Calu3 (cell line): Measurements from ENCODE around the gene RCOR3. TPM values are rescaled to one million over a fixed set of nuclear protein-coding genes. Genes with fewer than 3 reads are reported as not detected.

ENCODE experiments used
- BruUV-seq: library from RNA; stranded (reverse); fragments of 400-500 nt; replicated peaks from 2 replicates; lab custom pipeline; 2021; lab: Mats Ljungman, UMichigan
- CTCF ChIA-PET: fragments of 300-600 bp; sonication (Branson Sonifier 250); formaldehyde crosslinking; loops from one replicate; lab custom pipeline; 2022; ENCODE audit warnings: antibody characterized with exemption; lab: Charles Lee
- DNase-seq: peaks from one replicate; pipeline ENCODE4 v3.0.0; 2022
- H3K27ac Mint-ChIP-seq: one replicate; pipeline ENCODE4 v1.8.0; 2022; ENCODE audit warnings: mixed read lengths; ENCODE audit not compliant: unreplicated experiment
- H3K27me3 Mint-ChIP-seq: one replicate; pipeline ENCODE4 v1.8.0; 2022; ENCODE audit warnings: mixed read lengths; ENCODE audit not compliant: unreplicated experiment
- H3K36me3 Mint-ChIP-seq: one replicate; pipeline ENCODE4 v1.8.0; 2022; ENCODE audit warnings: mild to moderate bottlenecking, moderate library complexity, mixed read lengths; ENCODE audit not compliant: insufficient read depth, unreplicated experiment
- H3K4me1 Mint-ChIP-seq: one replicate; pipeline ENCODE4 v1.8.0; 2022; ENCODE audit warnings: mild to moderate bottlenecking, low read depth, mixed read lengths; ENCODE audit not compliant: unreplicated experiment
- H3K4me3 Mint-ChIP-seq: one replicate; pipeline ENCODE4 v1.8.0; 2022; ENCODE audit warnings: mild to moderate bottlenecking, low read depth, moderate library complexity, mixed read lengths; ENCODE audit not compliant: unreplicated experiment
- H3K9me3 Mint-ChIP-seq: one replicate; pipeline ENCODE4 v1.8.0; 2022; ENCODE audit warnings: low read depth, mixed read lengths; ENCODE audit not compliant: unreplicated experiment
- intact Hi-C: fragments of 100-400 bp; cut with micrococcal nuclease; formaldehyde crosslinking; loops from one replicate; pipeline ENCODE4 v1.10.0; 2022; ENCODE audit not compliant: unreplicated experiment
- total RNA-seq: library from RNA; stranded (reverse); gene quantifications from 2 replicates; pipeline ENCODE4 v1.2.3, GENCODE V29; 2022
- TF ChIP-seq, protein P1 (sequence below): fragments of 200-600 bp; IDR thresholded peaks from one replicate; pipeline ENCODE4 v1.8.0; 2022; ENCODE audit warnings: antibody characterized with exemption; ENCODE audit not compliant: unreplicated experiment

The RCOR3 gene
- total RNA-seq, 1 experiment from 2014 or later = 54.1 TPM

- TF ChIP-seq, protein P1, sequence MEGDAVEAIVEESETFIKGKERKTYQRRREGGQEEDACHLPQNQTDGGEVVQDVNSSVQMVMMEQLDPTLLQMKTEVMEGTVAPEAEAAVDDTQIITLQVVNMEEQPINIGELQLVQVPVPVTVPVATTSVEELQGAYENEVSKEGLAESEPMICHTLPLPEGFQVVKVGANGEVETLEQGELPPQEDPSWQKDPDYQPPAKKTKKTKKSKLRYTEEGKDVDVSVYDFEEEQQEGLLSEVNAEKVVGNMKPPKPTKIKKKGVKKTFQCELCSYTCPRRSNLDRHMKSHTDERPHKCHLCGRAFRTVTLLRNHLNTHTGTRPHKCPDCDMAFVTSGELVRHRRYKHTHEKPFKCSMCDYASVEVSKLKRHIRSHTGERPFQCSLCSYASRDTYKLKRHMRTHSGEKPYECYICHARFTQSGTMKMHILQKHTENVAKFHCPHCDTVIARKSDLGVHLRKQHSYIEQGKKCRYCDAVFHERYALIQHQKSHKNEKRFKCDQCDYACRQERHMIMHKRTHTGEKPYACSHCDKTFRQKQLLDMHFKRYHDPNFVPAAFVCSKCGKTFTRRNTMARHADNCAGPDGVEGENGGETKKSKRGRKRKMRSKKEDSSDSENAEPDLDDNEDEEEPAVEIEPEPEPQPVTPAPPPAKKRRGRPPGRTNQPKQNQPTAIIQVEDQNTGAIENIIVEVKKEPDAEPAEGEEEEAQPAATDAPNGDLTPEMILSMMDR = peak; percentile 92
- no peaks in the 10 kb centered on the region for H3K27me3 Mint-ChIP-seq
- DNase-seq = peak; percentile 77
- BruUV-seq = no TSS peak
- no peaks in the 10 kb centered on the region for H3K36me3 Mint-ChIP-seq
- no peaks in the 10 kb centered on the region for H3K9me3 Mint-ChIP-seq
- CTCF ChIA-PET = no interaction called here
- no peak overlapping the region for H3K4me3 Mint-ChIP-seq
- intact Hi-C loops = loop anchor here (1.0 kb wide), 1 partner anchor 30 kb away; no protein-coding TSS in a partner anchor
- peaks cover 18% of the 10 kb centered on the region for H3K4me1 Mint-ChIP-seq
- H3K27ac Mint-ChIP-seq = no peak overlapping the region
These were observed 93.9 kb downstream of the RCOR3 start for GRCh38 chr1:211352985-211353515.

GRCh38 chr1:211353562-211354212, 94.5 kb downstream of the RCOR3 start:
- H3K27me3 Mint-ChIP-seq = no peaks in the 10 kb centered on the region
- no peaks in the 10 kb centered on the region for H3K36me3 Mint-ChIP-seq
- H3K4me1 Mint-ChIP-seq = peaks cover 16% of the 10 kb centered on the region
- H3K27ac Mint-ChIP-seq = no peak overlapping the region
- no peaks in the 10 kb centered on the region for H3K9me3 Mint-ChIP-seq
- H3K4me3 Mint-ChIP-seq = no peak overlapping the region
- intact Hi-C loops = loop anchor here (1.0 kb wide), 1 partner anchor 30 kb away; no protein-coding TSS in a partner anchor
- no TSS peak for BruUV-seq
- TF ChIP-seq, protein P1 = no peak
- DNase-seq = no peak
- CTCF ChIA-PET = no interaction called here

DNA sequence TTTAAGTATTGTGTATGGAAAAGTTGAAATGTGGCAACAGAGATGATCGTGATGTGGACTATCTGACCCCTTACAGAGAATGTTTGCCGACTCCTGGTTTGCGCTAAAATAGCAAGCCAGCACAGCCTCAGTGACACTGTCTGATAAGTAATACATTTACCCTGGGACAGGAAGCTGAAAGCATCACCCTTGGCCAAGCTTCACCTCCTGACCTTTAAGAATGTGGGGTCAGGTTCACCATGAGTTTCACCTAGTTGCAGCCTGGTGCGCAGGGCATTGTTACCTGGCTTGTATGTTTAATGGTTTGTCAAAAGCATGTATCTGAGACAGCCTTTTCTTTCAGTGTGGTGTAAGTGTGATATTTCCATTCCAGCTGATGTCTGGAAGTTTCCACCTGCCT, 96.7 kb downstream of the RCOR3 start:
- no peak for DNase-seq
- CTCF ChIA-PET = interaction anchor here (0.7 kb wide), 1 partner anchor 45 kb away, joined by 3 read pairs; no protein-coding TSS in a partner anchor
- Mint-ChIP-seq H3K4me1 (no peaks in the 10 kb centered on the region), H3K27me3 (no peaks in the 10 kb centered on the region), H3K36me3 (no peaks in the 10 kb centered on the region), H3K27ac (no peak overlapping the region), H3K4me3 (no peak overlapping the region), H3K9me3 (no peaks in the 10 kb centered on the region)
- TF ChIP-seq, protein P1 = no peak
- intact Hi-C loops = no loop called here
- no TSS peak for BruUV-seq

DNA sequence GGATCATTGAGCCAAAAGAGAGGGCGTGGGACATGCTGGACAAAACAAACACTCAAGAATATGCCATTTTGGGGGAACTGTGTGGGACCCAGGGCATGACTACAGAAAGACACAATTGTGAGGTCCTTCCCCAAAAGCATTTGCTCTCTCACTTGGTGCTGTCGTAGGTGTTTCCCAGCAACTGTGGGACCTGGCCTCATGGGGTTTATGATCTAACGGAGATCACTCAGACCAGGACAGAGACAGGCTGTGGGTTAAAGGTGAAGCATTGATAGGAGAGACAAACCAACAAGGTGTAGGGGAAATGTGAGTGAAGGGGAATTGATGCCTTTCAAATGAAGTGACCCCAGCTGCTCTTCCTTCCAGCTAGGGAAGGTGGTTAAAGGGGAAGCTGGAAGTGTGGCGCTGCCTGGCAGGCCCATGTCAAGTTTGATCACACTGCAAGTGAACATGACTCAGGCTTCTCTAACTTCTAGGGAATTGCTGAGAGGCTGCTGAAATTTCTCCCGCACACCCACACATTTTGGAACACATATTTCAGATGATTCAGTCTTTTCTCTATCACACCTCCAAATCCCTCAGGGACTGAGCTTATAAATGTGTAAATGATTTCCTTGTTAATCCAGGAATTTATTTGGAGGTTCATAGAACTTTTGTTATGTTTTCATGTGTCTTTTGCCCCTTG, 97.7 kb downstream of the RCOR3 start:
- intact Hi-C loops = no loop called here
- BruUV-seq = no TSS peak
- DNase-seq = no peak
- TF ChIP-seq, protein P1 = no peak
- Mint-ChIP-seq H3K27me3 (no peaks in the 10 kb centered on the region), H3K4me3 (no peak overlapping the region), H3K27ac (no peak overlapping the region), H3K9me3 (no peaks in the 10 kb centered on the region), H3K36me3 (no peaks in the 10 kb centered on the region), H3K4me1 (no peaks in the 10 kb centered on the region)
- CTCF ChIA-PET = interaction anchor here (0.7 kb wide), 1 partner anchor 46 kb away, joined by 3 read pairs; no protein-coding TSS in a partner anchor
